ENCODE results near the gene GUK1.
A peak's percentile ranks its signal among the peaks of the same experiment; 100 is the strongest.

Gene GUK1

GRCh38 chr1:228139931-228140723 lies at the start of gene GUK1:
GUK1 (plus strand) TSS chr1:228140279; CDS start chr1:228140303, 24 bp downstream.
- peak; percentile 100 for DNase-seq (ENCODE audit: low read depth)

- DNase-seq (ENCODE audit: low read depth): peak; percentile 27
Measured at GRCh38 chr1:228090613-228091081, 49.4 kb upstream of the GUK1 start.

- no peak for DNase-seq (ENCODE audit: low read depth)
Measured at GRCh38 chr1:228091084-228091483, 49.0 kb upstream of the GUK1 start.

- no peak for DNase-seq (ENCODE audit: low read depth)
Measured at GRCh38 chr1:228092342-228093049, 47.6 kb upstream of the GUK1 start.

GRCh38 chr1:228093050-228093906 lies 46.8 kb upstream of the GUK1 start:
- no peak for DNase-seq (ENCODE audit: low read depth)

- no peak for DNase-seq (ENCODE audit: low read depth)
Measured at GRCh38 chr1:228094432-228095016, 45.6 kb upstream of the GUK1 start.

GRCh38 chr1:228095161-228095560 lies 44.9 kb upstream of the GUK1 start:
- DNase-seq (ENCODE audit: low read depth): no peak

GRCh38 chr1:228095938-228096337 lies 44.1 kb upstream of the GUK1 start:
- DNase-seq (ENCODE audit: low read depth): no peak

GRCh38 chr1:228096416-228097332 lies 43.4 kb upstream of the GUK1 start:
- DNase-seq (ENCODE audit: low read depth): no peak

- DNase-seq (ENCODE audit: low read depth): no peak
Measured at GRCh38 chr1:228097333-228098081, 42.6 kb upstream of the GUK1 start.

GRCh38 chr1:228098323-228098931 lies 41.7 kb upstream of the GUK1 start:
- no peak for DNase-seq (ENCODE audit: low read depth)

- DNase-seq (ENCODE audit: low read depth): no peak
Measured at GRCh38 chr1:228099331-228099732, 40.7 kb upstream of the GUK1 start.

GRCh38 chr1:228100822-228101613 lies 39.1 kb upstream of the GUK1 start:
- DNase-seq (ENCODE audit: low read depth): no peak

GRCh38 chr1:228101614-228101993 lies 38.5 kb upstream of the GUK1 start:
- no peak for DNase-seq (ENCODE audit: low read depth)

GRCh38 chr1:228101994-228102790 lies 37.9 kb upstream of the GUK1 start:
- DNase-seq (ENCODE audit: low read depth): peak; percentile 40

GRCh38 chr1:228102791-228103620 lies 37.1 kb upstream of the GUK1 start, which contains the start of gene C1orf35:
C1orf35 (minus strand) TSS chr1:228103325; CDS start chr1:228103227, 98 bp downstream.
- peak; percentile 92 for DNase-seq (ENCODE audit: low read depth)
